ENCODE results near the gene MAGI1. TPM values are rescaled to one million over a fixed set of nuclear protein-coding genes. Genes with fewer than 3 reads are reported as not detected.

The MAGI1 gene
- total RNA-seq, 1 donor from 2014 or later, result 69.4 TPM

GRCh38 chr3:65335587-65335986, 703.1 kb downstream of the MAGI1 start:
- intact Hi-C loops (cut with DNase I), result loop anchor here (5.0 kb wide), 1 partner anchor 77 kb away; no protein-coding TSS in a partner anchor
- no peak for DNase-seq (ENCODE audit: low spot score)

DNA sequence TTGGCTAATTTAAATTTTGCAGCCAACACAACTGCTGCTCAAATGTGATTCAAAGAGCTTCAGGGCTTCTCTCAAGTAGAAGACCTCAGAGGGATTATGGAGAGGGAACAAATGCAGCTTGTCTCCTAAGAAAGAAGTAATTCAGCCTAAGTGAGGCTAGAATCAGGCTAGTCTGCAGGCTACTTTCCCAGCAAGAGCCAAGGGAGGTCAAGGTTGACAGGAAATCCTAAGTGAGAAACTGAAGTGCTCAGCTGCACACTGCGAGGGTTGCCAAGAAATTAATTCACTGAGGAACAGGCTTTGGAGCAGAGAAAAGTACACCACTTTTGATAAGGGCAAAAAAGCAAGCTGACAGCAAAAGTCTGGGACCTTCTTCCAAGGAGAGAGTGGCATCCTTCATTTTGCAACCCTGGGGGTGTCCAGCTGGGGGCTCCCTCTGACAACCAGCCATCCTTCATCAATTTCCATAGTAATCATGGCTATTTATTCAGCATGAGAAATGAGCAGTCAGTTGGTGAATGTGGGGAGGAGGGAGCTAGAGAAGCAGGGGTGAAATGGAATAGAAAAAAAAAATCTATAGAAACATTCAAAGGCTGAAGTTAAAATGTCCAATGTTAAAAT, 704.6 kb downstream of the MAGI1 start:
- DNase-seq (ENCODE audit: low spot score), result no peak
- intact Hi-C loops (cut with DNase I), result no loop called here

- intact Hi-C loops (cut with DNase I), result no loop called here
- DNase-seq (ENCODE audit: low spot score), result no peak
Measured at GRCh38 chr3:65331730-65332129, 707.0 kb downstream of the MAGI1 start.

DNA sequence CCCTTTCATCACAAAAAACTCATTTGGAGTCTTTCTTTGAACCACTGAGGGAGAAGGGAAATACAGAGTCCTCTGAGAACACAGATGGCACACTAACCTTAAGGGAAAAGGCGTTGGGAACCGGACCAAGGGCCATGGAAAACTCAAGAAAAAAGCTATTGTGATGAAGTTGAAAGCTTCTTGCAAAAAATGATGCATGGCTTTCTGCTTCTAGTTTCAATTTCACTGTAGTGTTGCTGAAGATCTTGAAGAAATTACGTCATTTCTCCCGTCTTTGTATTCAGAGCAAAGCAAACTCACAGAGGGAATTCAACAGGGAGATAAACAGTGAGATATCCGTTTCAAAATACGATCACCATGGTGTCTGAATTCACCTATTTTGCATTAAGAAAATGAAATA, 708.6 kb downstream of the MAGI1 start:
- intact Hi-C loops (cut with DNase I), result no loop called here

GRCh38 chr3:65328148-65328547, 710.6 kb downstream of the MAGI1 start:
- no peak for DNase-seq (ENCODE audit: low spot score)
- intact Hi-C loops (cut with DNase I), result no loop called here

More for the DNA sequence above, 708.6 kb downstream of the MAGI1 start:
- no peak for DNase-seq (ENCODE audit: low spot score)

DNA sequence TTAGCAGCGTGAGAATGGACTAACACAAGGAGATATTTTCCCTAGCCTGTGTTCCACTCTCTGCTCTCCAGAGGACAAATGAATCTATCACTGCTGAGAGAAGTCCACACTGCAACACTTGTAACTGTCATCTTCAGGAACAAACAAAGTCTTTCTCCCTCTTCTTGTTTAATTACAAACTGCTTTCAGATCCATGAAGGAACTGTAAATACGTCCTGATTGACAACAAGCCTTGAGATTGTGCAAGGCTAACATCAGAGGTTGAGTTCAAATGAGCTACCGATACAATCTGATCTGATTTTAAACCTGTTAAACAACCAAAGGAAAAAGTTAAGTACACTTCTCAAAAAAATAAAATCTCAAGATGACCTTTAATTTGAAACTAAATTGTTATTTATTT, 712.1 kb downstream of the MAGI1 start:
- intact Hi-C loops (cut with DNase I), result no loop called here
- DNase-seq (ENCODE audit: low spot score), result no peak

GRCh38 chr3:65322910-65323309, 715.8 kb downstream of the MAGI1 start:
- DNase-seq (ENCODE audit: low spot score), result no peak
- intact Hi-C loops (cut with DNase I), result no loop called here

GRCh38 chr3:65318231-65318630, 720.5 kb downstream of the MAGI1 start:
- intact Hi-C loops (cut with DNase I), result no loop called here
- no peak for DNase-seq (ENCODE audit: low spot score)

DNA sequence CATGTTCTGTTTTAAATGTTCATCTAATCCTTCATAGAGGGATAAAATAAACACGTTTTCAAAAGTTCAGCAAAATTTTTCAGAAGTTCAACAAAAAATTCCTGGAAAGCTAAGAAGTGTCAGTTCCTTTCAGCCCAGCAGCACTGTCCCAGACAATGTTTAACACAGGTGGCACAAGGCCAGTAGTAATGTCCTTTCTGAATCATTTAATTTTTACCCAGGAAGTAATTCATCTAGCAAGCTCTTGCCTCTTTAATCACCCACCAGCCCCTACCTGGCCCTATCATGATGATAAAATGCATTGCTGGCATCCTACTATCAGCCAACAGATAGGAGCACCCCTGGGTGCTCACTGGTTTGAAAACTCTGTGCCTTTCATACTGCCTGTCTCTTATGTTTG, 723.8 kb downstream of the MAGI1 start:
- no peak for DNase-seq (ENCODE audit: low spot score)
- intact Hi-C loops (cut with DNase I), result no loop called here

DNA sequence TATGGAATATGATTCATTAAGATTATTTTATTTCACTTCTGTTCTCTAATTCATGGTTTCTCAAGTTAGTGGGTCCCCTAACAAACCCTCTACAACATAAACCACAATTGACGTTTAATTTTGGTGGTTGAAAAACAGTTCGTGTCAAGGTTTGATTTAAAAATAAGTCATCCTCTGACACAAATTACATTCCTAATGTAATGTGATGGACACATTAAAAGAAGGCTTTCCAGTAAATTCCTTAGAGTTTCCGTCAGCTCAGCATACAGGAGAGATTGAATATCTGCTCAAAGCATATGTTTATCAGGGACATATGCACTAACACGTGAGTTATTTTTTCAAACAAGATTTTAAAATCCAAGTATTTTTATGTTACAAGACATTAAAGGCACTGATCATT, 724.4 kb downstream of the MAGI1 start:
- intact Hi-C loops (cut with DNase I), result no loop called here
- no peak for DNase-seq (ENCODE audit: low spot score)

GRCh38 chr3:65313666-65314065, 725.1 kb downstream of the MAGI1 start:
- intact Hi-C loops (cut with DNase I), result no loop called here
- no peak for DNase-seq (ENCODE audit: low spot score)

GRCh38 chr3:65305836-65306235, 732.9 kb downstream of the MAGI1 start:
- intact Hi-C loops (cut with DNase I), result no loop called here
- DNase-seq (ENCODE audit: low spot score), result no peak

Other genes starting within 250 kb of the MAGI1 start
- gene SLC25A26, start 182.1 kb upstream of the MAGI1 start, total RNA-seq, result 18.6 TPM